Thymus (tissue), 11 donors: ENCODE data around the gene ARHGEF18. TPM values are rescaled to one million over a fixed set of nuclear protein-coding genes. Genes with fewer than 3 reads are reported as not detected.

Experiments
- DNase-seq, 9 donors: peaks; one replicate each; pipeline ENCODE4 v3.0.0-alpha.2; 2013; ENCODE audit warnings: low spot score in 9 of 9, low read depth in 6 of 9, missing footprints in 1 of 9
- H3K27ac ChIP-seq, 2 donors: one replicate each; pipeline ENCODE4 v1.5.1; 2013; ENCODE audit warnings: control low read depth in 1 of 2, low read depth in 1 of 2, low read length in 1 of 2, mild to moderate bottlenecking in 1 of 2, moderate library complexity in 1 of 2
- H3K27me3 ChIP-seq, 2 donors: one replicate each; pipeline ENCODE4 v1.5.1; 2013; ENCODE audit warnings: low read length in 1 of 2; ENCODE audit not compliant: control insufficient read depth in 2 of 2, insufficient read depth in 1 of 2
- H3K36me3 ChIP-seq, 2 donors: one replicate each; pipeline ENCODE4 v1.5.1; 2013; ENCODE audit warnings: low read length in 1 of 2, mild to moderate bottlenecking in 1 of 2, moderate library complexity in 1 of 2; ENCODE audit not compliant: control insufficient read depth in 2 of 2, insufficient read depth in 2 of 2
- H3K4me1 ChIP-seq, 2 donors: one replicate each; pipeline ENCODE4 v1.5.1; 2013; ENCODE audit warnings: low read length in 2 of 2; ENCODE audit not compliant: control insufficient read depth in 2 of 2, insufficient read depth in 2 of 2
- H3K4me3 ChIP-seq, 2 donors: one replicate each; pipeline ENCODE4 v1.5.1; 2013; ENCODE audit warnings: low read length in 2 of 2, control low read depth in 1 of 2, mild to moderate bottlenecking in 1 of 2
- H3K9me3 ChIP-seq, 2 donors: one replicate each; pipeline ENCODE4 v1.5.1; 2013; ENCODE audit warnings: low read length in 1 of 2, mild to moderate bottlenecking in 1 of 2; ENCODE audit not compliant: control insufficient read depth in 2 of 2, insufficient read depth in 1 of 2
- WGBS: extraction: QIAGEN DNeasy Blood & Tissue Kit; methylation state at CpG from one replicate; pipeline ENCODE4 v1.1.7; 2013; 5-methylcytosine and 5-hydroxymethylcytosine counted together
- polyA plus RNA-seq: library from polyadenylated mRNA; stranded (reverse); fragments of 200-250 nt; gene quantifications from one replicate; pipeline ENCODE4 v1.2.3, GENCODE V29; 2013
- total RNA-seq: library from RNA; stranded (reverse); fragments of 120-200 nt; gene quantifications from one replicate; pipeline ENCODE4 v1.2.4, GENCODE V29; 2013
- donor health status: healthy.

ARHGEF18 gene
- total and polyA plus RNA-seq, 2 donors: 35.0 to 35.8 TPM

- WGBS: 79% methylated on average over 3 of the region's 3 CpGs
- Histone ChIP-seq H3K9me3 (peaks cover 0 to 3% of the 10 kb centered on the region in 2 donors), H3K4me1 (no peaks in the 10 kb centered on the region), H3K27me3 (no peaks in the 10 kb centered on the region), H3K36me3 (peaks cover 75 to 84% of the 10 kb centered on the region in 2 donors), H3K27ac (no peak overlapping the region), H3K4me3 (no peak overlapping the region)
- no peak for DNase-seq
Observed at GRCh38 chr19:7371001-7371400, 22.3 kb downstream of the ARHGEF18 start.

- Histone ChIP-seq H3K4me3 (no peak overlapping the region), H3K36me3 (peaks cover 78 to 90% of the 10 kb centered on the region in 2 donors)
- DNase-seq: no peak
Observed at GRCh38 chr19:7372810-7373209, 24.1 kb downstream of the ARHGEF18 start.

GRCh38 chr19:7373862-7374261 is 25.1 kb downstream of the ARHGEF18 start:
- H3K36me3 ChIP-seq: peaks cover 76 to 91% of the 10 kb centered on the region in 2 donors
- H3K4me3 ChIP-seq: no peak overlapping the region
- no peak for DNase-seq
- 98% methylated on average over 6 of the region's 6 CpGs for WGBS
- H3K27ac ChIP-seq: no peak overlapping the region
- H3K9me3 ChIP-seq: peaks cover 0 to 3% of the 10 kb centered on the region in 2 donors
- H3K27me3 ChIP-seq: no peaks in the 10 kb centered on the region
- H3K4me1 ChIP-seq: no peaks in the 10 kb centered on the region

More at GRCh38 chr19:7372810-7373209, 24.1 kb downstream of the ARHGEF18 start:
- H3K9me3 ChIP-seq: peaks cover 0 to 3% of the 10 kb centered on the region in 2 donors
- no peaks in the 10 kb centered on the region for H3K4me1 ChIP-seq
- no peak overlapping the region for H3K27ac ChIP-seq
- H3K27me3 ChIP-seq: no peaks in the 10 kb centered on the region
- WGBS: 96% methylated on average over 11 of the region's 11 CpGs

GRCh38 chr19:7376151-7376852 is 27.6 kb downstream of the ARHGEF18 start:
- Histone ChIP-seq H3K4me1 (no peaks in the 10 kb centered on the region), H3K36me3 (peaks cover 83 to 89% of the 10 kb centered on the region in 2 donors), H3K9me3 (peaks cover 0 to 8% of the 10 kb centered on the region in 2 donors), H3K27ac (no peak overlapping the region), H3K4me3 (no peak overlapping the region), H3K27me3 (no peaks in the 10 kb centered on the region)
- no peak for DNase-seq
- WGBS: 96% methylated on average over 6 of the region's 6 CpGs

GRCh38 chr19:7377196-7377595 is 28.5 kb downstream of the ARHGEF18 start:
- Histone ChIP-seq H3K27me3 (no peaks in the 10 kb centered on the region), H3K36me3 (peaks cover 81 to 88% of the 10 kb centered on the region in 2 donors), H3K9me3 (peaks cover 0 to 8% of the 10 kb centered on the region in 2 donors), H3K27ac (no peak overlapping the region), H3K4me3 (no peak overlapping the region), H3K4me1 (no peaks in the 10 kb centered on the region)
- no peak for DNase-seq
- 98% methylated on average over 7 of the region's 7 CpGs for WGBS

GRCh38 chr19:7381073-7381390 is 32.3 kb downstream of the ARHGEF18 start:
- H3K9me3 ChIP-seq: peaks cover 0 to 4% of the 10 kb centered on the region in 2 donors
- no peaks in the 10 kb centered on the region for H3K4me1 ChIP-seq
- WGBS: over 99% methylated on average over 7 of the region's 7 CpGs
- no peaks in the 10 kb centered on the region for H3K27me3 ChIP-seq
- peaks cover 83 to 90% of the 10 kb centered on the region in 2 donors for H3K36me3 ChIP-seq
- H3K27ac ChIP-seq: no peak overlapping the region
- DNase-seq: no peak
- no peak overlapping the region for H3K4me3 ChIP-seq

- no peak for DNase-seq
- H3K4me1 ChIP-seq: no peaks in the 10 kb centered on the region
- 97% methylated on average over 9 of the region's 9 CpGs for WGBS
- no peak overlapping the region for H3K4me3 ChIP-seq
- no peak overlapping the region for H3K27ac ChIP-seq
- H3K9me3 ChIP-seq: peaks cover 0 to 4% of the 10 kb centered on the region in 2 donors
- H3K27me3 ChIP-seq: no peaks in the 10 kb centered on the region
- H3K36me3 ChIP-seq: peaks cover 85 to 87% of the 10 kb centered on the region in 2 donors
Observed at GRCh38 chr19:7382694-7383093, 34.0 kb downstream of the ARHGEF18 start.

GRCh38 chr19:7383284-7383683 is 34.5 kb downstream of the ARHGEF18 start:
- DNase-seq: no peak
- no peak overlapping the region for H3K27ac ChIP-seq
- no peak overlapping the region for H3K4me3 ChIP-seq
- no peaks in the 10 kb centered on the region for H3K27me3 ChIP-seq
- H3K4me1 ChIP-seq: no peaks in the 10 kb centered on the region
- 98% methylated on average over 7 of the region's 7 CpGs for WGBS
- peaks cover 85 to 87% of the 10 kb centered on the region in 2 donors for H3K36me3 ChIP-seq
- peaks cover 0 to 4% of the 10 kb centered on the region in 2 donors for H3K9me3 ChIP-seq

GRCh38 chr19:7385062-7385461 is 36.3 kb downstream of the ARHGEF18 start:
- Histone ChIP-seq H3K9me3 (peaks cover 0 to 4% of the 10 kb centered on the region in 2 donors), H3K36me3 (peaks cover 83 to 88% of the 10 kb centered on the region in 2 donors), H3K4me1 (no peaks in the 10 kb centered on the region), H3K4me3 (no peak overlapping the region), H3K27me3 (no peaks in the 10 kb centered on the region), H3K27ac (no peak overlapping the region)
- 98% methylated on average over 5 of the region's 5 CpGs for WGBS
- no peak for DNase-seq
